Activated CD4-positive, alpha-beta memory T cell treated with anti-CD3 and anti-CD28 coated beads for 36 hours (primary cell): ENCODE data around the gene VPS8. TPM values are rescaled to one million over a fixed set of nuclear protein-coding genes. Genes with fewer than 3 reads are reported as not detected.

Source experiments
- CTCF ChIA-PET: fragments of 350-600 bp; sonication (Branson Sonifier 250); formaldehyde crosslinking; loops from one replicate; lab custom pipeline; 2021; ENCODE audit warnings: antibody characterized with exemption, inconsistent platforms; lab: Charles Lee
- POLR2A ChIA-PET: fragments of 350-600 bp; sonication (Branson Sonifier 250); formaldehyde crosslinking; loops from one replicate; lab custom pipeline; 2021; ENCODE audit warnings: antibody characterized with exemption; lab: Charles Lee
- DNase-seq: peaks from one replicate; pipeline ENCODE4 v3.0.0-alpha.2; 2020
- H3K27ac Mint-ChIP-seq: one replicate; pipeline ENCODE4 v1.8.0; 2021; ENCODE audit warnings: mixed read lengths
- H3K27me3 Mint-ChIP-seq: one replicate; pipeline ENCODE4 v1.8.0; 2021; ENCODE audit warnings: mixed read lengths
- H3K36me3 Mint-ChIP-seq: one replicate; pipeline ENCODE4 v1.8.0; 2021; ENCODE audit warnings: mixed read lengths
- H3K4me1 Mint-ChIP-seq: one replicate; pipeline ENCODE4 v1.8.0; 2021; ENCODE audit warnings: low read depth, mixed read lengths
- H3K4me3 Mint-ChIP-seq: one replicate; pipeline ENCODE4 v1.8.0; 2021; ENCODE audit warnings: mild to moderate bottlenecking, mixed read lengths
- H3K9me3 Mint-ChIP-seq: one replicate; pipeline ENCODE4 v1.8.0; 2021; ENCODE audit warnings: mixed read lengths
- intact Hi-C: fragments of 100-400 bp; cut with micrococcal nuclease; formaldehyde crosslinking; loops from one replicate; pipeline ENCODE4 v1.15.1; 2023
- total RNA-seq, 2 experiments: library from RNA; stranded (reverse); gene quantifications; one replicate each; pipeline ENCODE4 v1.2.3, GENCODE V29; 2021

Gene VPS8
- total RNA-seq, 2 experiments from 2014 or later, result 28.7 to 32.3 TPM

- H3K36me3 Mint-ChIP-seq, result peaks cover 14% of the 10 kb centered on the region
- intact Hi-C loops, result no loop called here
Observed at GRCh38 chr3:184910664-184911063, 98.7 kb downstream of the VPS8 start.

GRCh38 chr3:184911570-184911969, 99.6 kb downstream of the VPS8 start:
- no peaks in the 10 kb centered on the region for H3K9me3 Mint-ChIP-seq
- H3K4me3 Mint-ChIP-seq, result no peak overlapping the region
- peaks cover 21% of the 10 kb centered on the region for H3K36me3 Mint-ChIP-seq
- CTCF ChIA-PET, result no interaction called here
- POLR2A ChIA-PET, result no interaction called here
- intact Hi-C loops, result no loop called here
- no peaks in the 10 kb centered on the region for H3K27me3 Mint-ChIP-seq
- H3K4me1 Mint-ChIP-seq, result no peaks in the 10 kb centered on the region
- H3K27ac Mint-ChIP-seq, result no peak overlapping the region
- no peak for DNase-seq

More at GRCh38 chr3:184910664-184911063, 98.7 kb downstream of the VPS8 start:
- no peaks in the 10 kb centered on the region for H3K27me3 Mint-ChIP-seq
- no peaks in the 10 kb centered on the region for H3K4me1 Mint-ChIP-seq
- no peak overlapping the region for H3K27ac Mint-ChIP-seq
- DNase-seq, result no peak
- no peak overlapping the region for H3K4me3 Mint-ChIP-seq
- ChIA-PET CTCF (no interaction called here), POLR2A (no interaction called here)
- no peaks in the 10 kb centered on the region for H3K9me3 Mint-ChIP-seq

- intact Hi-C loops, result no loop called here
- ChIA-PET CTCF (no interaction called here), POLR2A (no interaction called here)
- Mint-ChIP-seq H3K4me3 (no peak overlapping the region), H3K27me3 (no peaks in the 10 kb centered on the region), H3K4me1 (no peaks in the 10 kb centered on the region), H3K36me3 (peaks cover 25% of the 10 kb centered on the region), H3K9me3 (no peaks in the 10 kb centered on the region), H3K27ac (no peak overlapping the region)
- DNase-seq, result no peak
Observed at GRCh38 chr3:184912163-184912562, 100.2 kb downstream of the VPS8 start.

GRCh38 chr3:184914628-184915027, 102.7 kb downstream of the VPS8 start:
- H3K27me3 Mint-ChIP-seq, result no peaks in the 10 kb centered on the region
- no peaks in the 10 kb centered on the region for H3K4me1 Mint-ChIP-seq
- H3K4me3 Mint-ChIP-seq, result no peak overlapping the region
- H3K27ac Mint-ChIP-seq, result no peak overlapping the region
- H3K9me3 Mint-ChIP-seq, result no peaks in the 10 kb centered on the region
- ChIA-PET CTCF (no interaction called here), POLR2A (no interaction called here)
- peaks cover 29% of the 10 kb centered on the region for H3K36me3 Mint-ChIP-seq
- intact Hi-C loops, result no loop called here
- no peak for DNase-seq

DNA sequence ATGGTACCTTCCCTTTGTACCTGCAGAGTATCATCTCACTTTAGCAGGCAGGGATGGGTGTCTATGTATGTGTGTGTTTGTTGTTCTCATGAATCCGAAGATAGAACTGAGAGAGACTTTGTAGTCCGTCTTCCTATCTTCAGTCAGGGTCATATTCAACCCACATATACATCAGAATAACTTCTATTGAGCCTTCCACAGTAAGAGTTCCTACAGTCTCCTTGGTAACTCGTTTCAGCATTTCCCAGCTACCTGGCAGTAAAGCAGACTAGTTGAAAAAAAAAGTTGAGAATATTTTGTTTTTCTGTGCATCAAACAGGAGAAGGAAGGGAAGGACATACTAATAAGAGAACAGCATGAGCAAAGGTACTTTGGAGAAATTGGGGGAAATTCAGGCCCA, 106.8 kb downstream of the VPS8 start:
- DNase-seq, result no peak
- POLR2A ChIA-PET, result no interaction called here
- Mint-ChIP-seq H3K36me3 (peaks cover 26% of the 10 kb centered on the region), H3K9me3 (no peaks in the 10 kb centered on the region), H3K4me3 (no peak overlapping the region), H3K27me3 (no peaks in the 10 kb centered on the region), H3K4me1 (no peaks in the 10 kb centered on the region), H3K27ac (no peak overlapping the region)
- CTCF ChIA-PET, result no interaction called here
- intact Hi-C loops, result no loop called here

- intact Hi-C loops, result no loop called here
Observed at GRCh38 chr3:184919651-184920050, 107.7 kb downstream of the VPS8 start.

GRCh38 chr3:184924547-184924946, 112.6 kb downstream of the VPS8 start:
- Mint-ChIP-seq H3K27me3 (no peaks in the 10 kb centered on the region), H3K27ac (no peak overlapping the region), H3K36me3 (peaks cover 18% of the 10 kb centered on the region), H3K4me1 (no peaks in the 10 kb centered on the region), H3K9me3 (no peaks in the 10 kb centered on the region), H3K4me3 (no peak overlapping the region)
- intact Hi-C loops, result no loop called here
- ChIA-PET POLR2A (no interaction called here), CTCF (no interaction called here)
- no peak for DNase-seq

More at GRCh38 chr3:184919651-184920050, 107.7 kb downstream of the VPS8 start:
- no peaks in the 10 kb centered on the region for H3K4me1 Mint-ChIP-seq
- H3K4me3 Mint-ChIP-seq, result no peak overlapping the region
- DNase-seq, result no peak
- POLR2A ChIA-PET, result no interaction called here
- no peak overlapping the region for H3K27ac Mint-ChIP-seq
- no peaks in the 10 kb centered on the region for H3K27me3 Mint-ChIP-seq
- no peaks in the 10 kb centered on the region for H3K9me3 Mint-ChIP-seq
- H3K36me3 Mint-ChIP-seq, result peaks cover 27% of the 10 kb centered on the region
- CTCF ChIA-PET, result interaction anchor here (1.3 kb wide), 1 partner anchor 256 kb away, joined by 4 read pairs; no protein-coding TSS in a partner anchor

DNA sequence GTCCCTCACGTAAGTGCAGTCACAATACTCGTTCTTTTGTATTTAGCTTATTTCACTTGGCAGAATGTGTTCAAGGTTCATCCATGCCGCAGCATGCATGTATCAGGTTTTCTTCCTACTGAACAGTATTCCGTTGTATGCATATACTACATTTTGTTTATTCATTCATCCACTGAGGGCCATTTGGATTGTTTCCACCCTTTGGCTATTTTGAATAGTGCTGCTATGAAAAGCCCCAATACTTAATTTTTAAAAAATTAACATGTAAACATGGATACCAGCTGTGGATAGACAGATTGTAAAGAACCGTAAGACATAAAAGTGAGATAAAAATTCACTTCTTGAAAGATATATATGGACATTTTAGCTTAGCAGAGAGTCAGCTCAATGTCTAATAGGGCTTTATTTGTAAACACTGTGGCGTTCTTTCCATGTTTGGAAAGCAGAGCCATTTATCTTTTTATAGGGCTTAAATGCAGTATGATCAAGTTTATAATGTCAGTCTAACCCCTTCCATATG, 115.9 kb downstream of the VPS8 start:
- CTCF ChIA-PET, result no interaction called here

GRCh38 chr3:184932777-184933176, 120.8 kb downstream of the VPS8 start:
- Mint-ChIP-seq H3K9me3 (no peaks in the 10 kb centered on the region), H3K4me3 (no peak overlapping the region), H3K36me3 (peaks cover 25% of the 10 kb centered on the region), H3K4me1 (no peaks in the 10 kb centered on the region), H3K27ac (no peak overlapping the region), H3K27me3 (no peaks in the 10 kb centered on the region)
- intact Hi-C loops, result no loop called here
- ChIA-PET POLR2A (no interaction called here), CTCF (no interaction called here)
- DNase-seq, result no peak

More for the DNA sequence above, 115.9 kb downstream of the VPS8 start:
- no peak for DNase-seq
- Mint-ChIP-seq H3K4me3 (no peak overlapping the region), H3K36me3 (peaks cover 26% of the 10 kb centered on the region), H3K4me1 (no peaks in the 10 kb centered on the region), H3K27me3 (no peaks in the 10 kb centered on the region), H3K27ac (no peak overlapping the region), H3K9me3 (no peaks in the 10 kb centered on the region)
- POLR2A ChIA-PET, result no interaction called here
- intact Hi-C loops, result no loop called here

DNA sequence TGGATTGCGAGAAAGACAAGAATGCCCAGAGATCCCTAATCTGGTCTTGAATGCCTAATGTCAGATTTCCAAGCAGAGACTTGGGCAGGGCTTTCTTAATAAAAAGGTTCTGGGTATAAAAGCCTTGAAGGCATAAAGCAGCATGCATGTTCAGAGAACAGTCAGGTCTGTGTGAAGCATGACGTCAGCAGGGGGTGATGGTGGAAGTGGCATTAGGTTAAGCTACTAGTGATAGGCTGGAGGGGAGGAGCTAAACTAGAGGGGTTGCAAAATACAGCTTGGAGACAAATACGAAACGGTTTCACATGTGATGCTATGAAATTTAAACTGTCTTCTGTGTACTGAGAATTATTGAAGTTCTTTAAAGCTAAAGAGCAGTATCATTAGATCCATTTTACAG, 125.6 kb downstream of the VPS8 start:
- no peak overlapping the region for H3K27ac Mint-ChIP-seq

GRCh38 chr3:184941408-184941807, 129.4 kb downstream of the VPS8 start:
- Mint-ChIP-seq H3K27ac (no peak overlapping the region), H3K9me3 (no peaks in the 10 kb centered on the region), H3K4me3 (no peak overlapping the region), H3K27me3 (no peaks in the 10 kb centered on the region), H3K4me1 (no peaks in the 10 kb centered on the region), H3K36me3 (peaks cover 28% of the 10 kb centered on the region)
- DNase-seq, result no peak
- ChIA-PET CTCF (no interaction called here), POLR2A (no interaction called here)
- intact Hi-C loops, result no loop called here

More for the DNA sequence above, 125.6 kb downstream of the VPS8 start:
- Mint-ChIP-seq H3K9me3 (no peaks in the 10 kb centered on the region), H3K4me3 (no peak overlapping the region), H3K36me3 (peaks cover 28% of the 10 kb centered on the region), H3K27me3 (no peaks in the 10 kb centered on the region), H3K4me1 (no peaks in the 10 kb centered on the region)
- intact Hi-C loops, result no loop called here
- CTCF ChIA-PET, result no interaction called here
- POLR2A ChIA-PET, result no interaction called here
- DNase-seq, result no peak

- Mint-ChIP-seq H3K4me1 (no peaks in the 10 kb centered on the region), H3K27ac (no peak overlapping the region), H3K9me3 (no peaks in the 10 kb centered on the region), H3K4me3 (no peak overlapping the region), H3K27me3 (no peaks in the 10 kb centered on the region), H3K36me3 (peaks cover 23% of the 10 kb centered on the region)
- DNase-seq, result no peak
- intact Hi-C loops, result no loop called here
- CTCF ChIA-PET, result no interaction called here
- POLR2A ChIA-PET, result interaction anchor here (0.6 kb wide), 1 partner anchor 604 kb away, joined by 6 read pairs; no protein-coding TSS in a partner anchor
Observed at GRCh38 chr3:184942735-184943134, 130.8 kb downstream of the VPS8 start.

GRCh38 chr3:184944241-184944640, 132.3 kb downstream of the VPS8 start:
- no peak overlapping the region for H3K4me3 Mint-ChIP-seq
- CTCF ChIA-PET, result no interaction called here
- no peaks in the 10 kb centered on the region for H3K27me3 Mint-ChIP-seq
- peaks cover 17% of the 10 kb centered on the region for H3K36me3 Mint-ChIP-seq
- no peaks in the 10 kb centered on the region for H3K9me3 Mint-ChIP-seq
- H3K4me1 Mint-ChIP-seq, result no peaks in the 10 kb centered on the region
- no peak overlapping the region for H3K27ac Mint-ChIP-seq
- POLR2A ChIA-PET, result no interaction called here
- no peak for DNase-seq
- intact Hi-C loops, result no loop called here
